ENCODE results near the gene ADCY9. TPM values are rescaled to one million over a fixed set of nuclear protein-coding genes. Genes with fewer than 3 reads are reported as not detected.

ADCY9 gene
- total RNA-seq, 4 donors from 2014 or later = 6.3 to 22.3 (median 11.2) TPM

DNA sequence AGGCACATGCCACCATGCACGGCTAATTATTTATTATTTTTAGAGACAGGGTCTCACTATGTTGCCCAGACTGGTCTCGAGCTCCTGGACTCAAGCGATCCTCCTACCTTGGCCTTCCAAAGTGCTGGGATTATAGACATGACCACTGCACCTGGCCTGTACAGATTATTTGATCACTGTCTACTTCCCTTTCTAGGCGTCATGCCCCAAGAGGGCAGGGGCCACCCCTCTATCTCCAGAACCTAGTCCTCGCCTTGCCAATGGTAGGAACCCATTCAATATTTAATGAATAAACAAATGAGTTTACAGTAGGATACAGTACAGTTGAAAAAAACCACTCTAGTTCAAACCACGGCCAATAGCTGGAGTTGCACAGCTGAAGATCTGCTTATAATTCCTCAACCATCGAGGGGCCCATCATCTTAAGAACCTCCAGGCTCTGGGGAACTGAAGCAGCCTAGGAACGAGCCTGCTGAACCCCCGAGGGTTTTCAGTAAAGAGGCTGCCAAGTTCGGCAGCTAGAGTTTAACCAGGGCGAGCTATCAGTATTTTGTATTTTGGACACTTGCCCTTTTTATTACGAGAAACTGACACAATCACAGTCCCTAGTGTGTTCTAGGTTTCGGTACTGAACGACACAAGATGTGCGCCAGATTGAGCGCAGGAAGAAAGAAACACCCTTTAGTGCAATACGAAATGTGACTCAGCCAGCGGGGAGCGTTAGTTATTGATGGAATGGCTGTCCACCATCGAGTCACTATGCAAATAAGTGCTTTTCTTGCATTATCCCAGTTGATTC, 14.6 kb downstream of the ADCY9 start:
- DNase-seq = no peak
- H3K27me3 ChIP-seq = no peaks in the 10 kb centered on the region
- WGBS, 2 donors = 84 to 87% methylated on average over 15 to 20 of the region's 20 CpGs
- H3K4me3 ChIP-seq = no peak overlapping the region
- no peak overlapping the region for H3K27ac ChIP-seq
- no peaks in the 10 kb centered on the region for H3K9me3 ChIP-seq
- TF ChIP-seq, protein P1, sequence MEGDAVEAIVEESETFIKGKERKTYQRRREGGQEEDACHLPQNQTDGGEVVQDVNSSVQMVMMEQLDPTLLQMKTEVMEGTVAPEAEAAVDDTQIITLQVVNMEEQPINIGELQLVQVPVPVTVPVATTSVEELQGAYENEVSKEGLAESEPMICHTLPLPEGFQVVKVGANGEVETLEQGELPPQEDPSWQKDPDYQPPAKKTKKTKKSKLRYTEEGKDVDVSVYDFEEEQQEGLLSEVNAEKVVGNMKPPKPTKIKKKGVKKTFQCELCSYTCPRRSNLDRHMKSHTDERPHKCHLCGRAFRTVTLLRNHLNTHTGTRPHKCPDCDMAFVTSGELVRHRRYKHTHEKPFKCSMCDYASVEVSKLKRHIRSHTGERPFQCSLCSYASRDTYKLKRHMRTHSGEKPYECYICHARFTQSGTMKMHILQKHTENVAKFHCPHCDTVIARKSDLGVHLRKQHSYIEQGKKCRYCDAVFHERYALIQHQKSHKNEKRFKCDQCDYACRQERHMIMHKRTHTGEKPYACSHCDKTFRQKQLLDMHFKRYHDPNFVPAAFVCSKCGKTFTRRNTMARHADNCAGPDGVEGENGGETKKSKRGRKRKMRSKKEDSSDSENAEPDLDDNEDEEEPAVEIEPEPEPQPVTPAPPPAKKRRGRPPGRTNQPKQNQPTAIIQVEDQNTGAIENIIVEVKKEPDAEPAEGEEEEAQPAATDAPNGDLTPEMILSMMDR (IDR thresholded peaks at IDR 0.05) = no peak
- no peak for TF ChIP-seq POLR2A (IDR thresholded peaks at IDR 0.05)
- intact Hi-C loops (cut with DNase I) = no loop called here
- H3K36me3 ChIP-seq = no peaks in the 10 kb centered on the region
- peaks cover 0 to 11% (median 6%) of the 10 kb centered on the region in 3 donors for H3K4me1 ChIP-seq

DNA sequence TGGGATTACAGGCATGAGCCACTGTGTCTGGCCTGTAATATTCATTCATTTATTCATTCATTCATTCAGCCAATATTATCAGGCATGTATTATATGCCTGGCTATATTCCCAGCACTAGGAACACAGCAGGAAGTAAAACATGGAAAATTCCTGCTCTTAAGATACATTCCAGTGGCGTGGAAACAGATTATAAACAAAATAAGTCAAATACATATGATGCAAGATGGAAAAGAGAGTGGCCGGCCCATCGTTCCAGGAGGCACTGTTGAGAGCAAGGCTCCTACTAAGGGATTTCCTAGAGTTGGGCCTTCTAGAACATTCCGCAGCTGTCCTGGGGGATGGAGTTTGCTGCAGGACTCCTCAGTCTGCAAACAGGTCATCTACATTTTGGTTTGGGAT, 17.7 kb downstream of the ADCY9 start:
- Histone ChIP-seq H3K4me3 (no peak overlapping the region), H3K36me3 (no peaks in the 10 kb centered on the region), H3K27me3 (no peaks in the 10 kb centered on the region), H3K27ac (no peak overlapping the region), H3K4me1 (peaks cover 0 to 37% (median 14%) of the 10 kb centered on the region in 3 donors), H3K9me3 (no peaks in the 10 kb centered on the region)
- WGBS, 2 donors = 78 to 79% methylated on average over 4 of the region's 4 CpGs
- TF ChIP-seq POLR2A (IDR thresholded peaks at IDR 0.05) = no peak
- TF ChIP-seq, protein P1 (IDR thresholded peaks at IDR 0.05) = no peak
- DNase-seq = no peak
- intact Hi-C loops (cut with DNase I) = no loop called here

DNA sequence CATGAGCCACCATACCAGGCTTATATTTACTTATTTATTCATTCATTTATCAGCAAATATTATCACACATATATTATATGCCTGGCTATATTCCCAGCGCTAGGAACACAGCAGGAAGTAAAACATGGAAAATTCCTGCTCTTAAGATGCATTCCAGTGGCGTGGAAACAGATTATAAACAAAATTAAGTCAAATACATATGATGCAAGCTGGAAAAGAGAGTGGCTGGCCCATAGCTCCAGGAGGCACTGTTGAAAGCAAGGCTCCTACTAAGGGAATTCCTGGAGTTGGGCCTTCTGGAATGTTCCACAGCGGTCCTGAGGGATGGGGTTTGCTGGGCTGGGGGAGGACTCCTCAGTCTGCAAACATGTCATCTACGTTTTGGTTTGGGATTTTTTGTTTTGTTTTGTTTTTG, 18.4 kb downstream of the ADCY9 start:
- Histone ChIP-seq H3K4me3 (no peak overlapping the region), H3K36me3 (no peaks in the 10 kb centered on the region), H3K27ac (no peak overlapping the region), H3K4me1 (peaks cover 0 to 44% (median 14%) of the 10 kb centered on the region in 3 donors), H3K27me3 (no peaks in the 10 kb centered on the region), H3K9me3 (no peaks in the 10 kb centered on the region)
- no peak for DNase-seq
- intact Hi-C loops (cut with DNase I) = no loop called here
- TF ChIP-seq, protein P1 (IDR thresholded peaks at IDR 0.05) = no peak
- no peak for TF ChIP-seq POLR2A (IDR thresholded peaks at IDR 0.05)
- WGBS, 2 donors = 64 to 66% methylated on average over 4 of the region's 4 CpGs

DNA sequence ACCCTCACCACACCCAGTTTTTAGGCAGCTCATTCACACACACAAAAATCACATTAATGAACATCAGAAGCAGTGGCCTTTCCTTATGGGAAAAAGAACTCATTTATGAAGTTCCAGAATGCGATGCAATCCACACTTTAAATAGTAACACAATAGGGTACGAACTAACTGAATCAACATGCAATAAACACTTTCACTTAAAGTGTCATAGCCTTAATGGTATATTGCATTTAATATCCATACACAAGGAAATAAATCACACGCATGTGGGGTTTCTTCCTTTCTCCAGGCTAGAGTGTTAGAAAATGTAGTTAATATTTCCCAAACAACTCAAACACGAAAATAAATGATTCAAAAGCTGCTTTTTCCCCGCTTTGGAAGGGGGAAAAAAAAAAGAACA, 19.7 kb downstream of the ADCY9 start:
- DNase-seq = no peak
- 41 to 68% methylated on average over 5 of the region's 5 CpGs for WGBS, 2 donors
- H3K36me3 ChIP-seq = no peaks in the 10 kb centered on the region
- peak overlapping the region in 2 of 4 donors; percentile 34 to 40 for H3K27ac ChIP-seq
- H3K27me3 ChIP-seq = no peaks in the 10 kb centered on the region
- H3K4me3 ChIP-seq = peak overlapping the region in 1 of 4 donors; percentile 7
- TF ChIP-seq POLR2A (IDR thresholded peaks at IDR 0.05) = no peak
- TF ChIP-seq, protein P1 (IDR thresholded peaks at IDR 0.05) = no peak
- H3K9me3 ChIP-seq = no peaks in the 10 kb centered on the region
- H3K4me1 ChIP-seq = peaks cover 0 to 55% (median 14%) of the 10 kb centered on the region in 3 donors
- intact Hi-C loops (cut with DNase I) = no loop called here

DNA sequence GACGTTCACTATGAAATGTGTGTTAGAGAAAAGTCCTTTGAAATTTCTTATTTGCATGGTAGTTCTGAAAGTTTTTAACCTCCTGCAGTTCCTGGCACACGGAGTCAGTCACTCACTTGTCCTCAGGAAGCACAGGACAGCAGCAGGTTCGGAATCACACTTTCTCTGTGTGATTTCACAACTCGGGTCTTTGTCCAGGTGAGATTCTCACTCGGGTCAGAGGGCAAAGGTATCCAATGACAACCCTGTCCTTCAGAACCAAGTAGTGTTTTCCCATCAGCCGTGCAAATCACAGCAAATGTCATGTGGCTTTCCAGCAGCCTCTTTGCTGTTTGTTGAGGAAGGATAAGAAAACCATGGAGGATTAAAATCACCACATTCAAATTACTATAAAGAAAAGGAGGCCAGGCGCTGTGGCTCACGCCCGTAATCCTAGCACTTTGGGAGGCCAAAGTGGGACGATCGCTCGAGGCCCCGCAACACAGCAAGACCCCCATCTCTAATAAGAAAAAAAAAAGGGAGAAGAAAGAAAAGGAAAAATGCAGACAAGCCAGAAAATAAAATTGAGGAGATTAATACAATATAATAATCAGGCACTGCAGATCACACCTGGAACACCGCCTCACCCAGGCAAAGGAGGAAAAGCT, 22.0 kb downstream of the ADCY9 start:
- intact Hi-C loops (cut with DNase I) = no loop called here
- no peak for DNase-seq

More for the DNA sequence above, 22.0 kb downstream of the ADCY9 start:
- TF ChIP-seq POLR2A (IDR thresholded peaks at IDR 0.05) = no peak
- TF ChIP-seq, protein P1 (IDR thresholded peaks at IDR 0.05) = no peak
- no peaks in the 10 kb centered on the region for H3K27me3 ChIP-seq
- H3K36me3 ChIP-seq = no peaks in the 10 kb centered on the region
- peaks cover 0 to 78% (median 17%) of the 10 kb centered on the region in 3 donors for H3K4me1 ChIP-seq
- H3K9me3 ChIP-seq = no peaks in the 10 kb centered on the region
- H3K27ac ChIP-seq = peak overlapping the region in 3 of 4 donors; percentile 60 to 69 (median 62)
- WGBS, 2 donors = 66 to 79% methylated on average over 13 to 14 of the region's 14 CpGs
- H3K4me3 ChIP-seq = no peak overlapping the region

Measured in esophagus squamous epithelium (tissue), 5 donors.